ENCODE results near the gene GFM1. TPM values are rescaled to one million over a fixed set of nuclear protein-coding genes. Genes with fewer than 3 reads are reported as not detected.
A peak's percentile ranks its signal among the peaks of the same experiment; 100 is the strongest.

The GFM1 gene
- polyA plus RNA-seq, 3 donors, result 43.5 to 49.5 (median 48.1) TPM

DNA sequence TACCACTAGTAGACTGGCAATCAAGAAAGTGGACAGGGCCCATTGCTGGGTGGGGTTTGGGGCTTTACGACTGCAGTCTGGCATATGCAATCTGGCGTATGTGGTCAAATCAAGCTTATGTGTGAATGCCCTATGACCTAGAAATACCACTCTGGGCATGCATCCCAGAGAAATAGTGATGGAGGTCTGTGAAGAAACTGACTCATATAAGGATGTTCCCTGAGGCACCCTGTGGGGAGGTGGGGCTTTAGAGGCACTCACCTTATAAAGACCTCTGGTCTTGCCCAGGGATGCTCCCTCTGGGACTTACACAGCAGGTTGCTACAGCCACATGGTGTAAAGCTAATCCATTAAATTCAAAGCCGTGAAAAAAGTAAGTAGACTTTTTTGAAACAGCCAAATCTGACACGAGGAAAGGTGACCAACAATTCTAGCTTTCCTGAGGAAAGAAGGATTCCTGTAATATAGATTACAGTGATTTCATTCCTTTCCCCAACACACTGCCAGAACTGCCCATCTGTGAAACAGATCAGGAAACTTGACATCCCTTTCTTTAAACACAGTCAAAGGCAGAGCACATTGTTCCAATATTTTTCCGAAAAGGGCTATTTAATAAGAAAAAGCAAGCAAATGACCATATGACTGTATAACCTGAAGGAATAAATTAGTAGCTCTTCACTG, 74.3 kb downstream of the GFM1 start:
- no peak for DNase-seq

DNA sequence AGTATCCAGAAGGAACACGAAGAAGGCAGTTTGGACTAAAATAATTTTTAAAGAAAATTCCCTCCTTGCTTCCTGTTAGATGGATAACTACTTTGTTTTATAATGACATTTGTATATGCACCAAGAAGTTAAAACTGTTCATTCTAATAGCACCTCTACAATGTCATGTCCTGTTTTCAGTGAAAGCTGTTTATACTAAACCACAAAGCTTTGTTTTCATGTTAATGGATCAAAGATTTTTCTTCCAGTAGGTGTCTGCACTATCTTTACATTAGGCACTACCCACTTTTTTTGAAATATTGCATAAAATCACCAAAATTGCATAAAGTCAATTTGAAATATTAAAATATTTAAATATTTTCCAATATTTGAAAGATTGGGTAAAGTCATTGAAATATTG, 77.8 kb downstream of the GFM1 start:
- no peak for DNase-seq

DNA sequence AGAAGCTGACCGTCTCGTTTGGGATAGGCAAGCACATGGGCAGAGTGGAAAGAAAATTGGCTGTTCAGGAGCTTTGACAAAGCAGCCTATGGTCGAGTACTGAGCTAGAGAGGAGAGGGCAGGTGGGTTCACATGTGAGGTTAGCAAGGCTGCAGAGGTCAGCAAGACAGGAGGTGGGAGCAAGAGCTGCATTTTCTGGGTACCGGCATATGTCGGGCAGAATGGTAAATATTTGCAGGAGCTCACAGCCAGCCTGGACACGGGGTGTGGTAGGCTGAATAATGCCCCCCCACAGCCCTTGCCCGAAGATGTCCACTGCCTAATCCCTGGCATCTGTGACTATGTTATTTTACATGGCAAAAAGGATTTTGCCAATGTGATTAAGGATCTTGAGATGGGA, 79.7 kb downstream of the GFM1 start:
- no peak for DNase-seq

DNA sequence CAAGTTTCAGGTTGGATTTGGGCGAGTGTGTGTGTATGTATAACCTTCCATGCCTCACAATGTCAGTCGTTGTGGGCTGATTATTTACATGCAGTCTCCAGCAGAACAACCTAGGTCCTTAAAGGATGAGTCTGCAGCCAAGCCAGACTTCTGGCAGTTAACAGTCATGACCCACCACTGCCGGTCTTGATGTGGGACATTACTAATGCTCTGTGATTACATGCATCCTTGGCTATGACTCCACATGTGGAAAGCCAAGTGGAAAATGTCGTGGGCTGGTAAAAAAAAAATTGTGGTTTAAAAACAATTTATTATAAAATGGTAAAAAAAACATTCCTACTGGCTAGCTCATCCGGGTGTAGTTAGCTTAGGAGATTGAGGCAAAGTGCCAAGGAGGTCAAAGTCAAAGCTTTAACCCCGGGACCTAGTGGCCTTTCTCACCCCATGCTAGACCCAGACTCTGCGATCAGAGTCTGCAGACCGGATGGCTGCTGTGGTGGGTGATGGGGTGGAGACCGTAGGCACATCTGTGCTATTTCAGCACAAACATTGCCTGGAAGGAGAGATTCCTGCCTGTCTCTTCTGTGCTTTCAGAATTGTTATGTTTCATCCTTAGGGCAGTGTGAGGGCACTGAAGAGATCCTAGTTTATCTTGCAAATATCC, 81.2 kb downstream of the GFM1 start:
- no peak for DNase-seq

DNA sequence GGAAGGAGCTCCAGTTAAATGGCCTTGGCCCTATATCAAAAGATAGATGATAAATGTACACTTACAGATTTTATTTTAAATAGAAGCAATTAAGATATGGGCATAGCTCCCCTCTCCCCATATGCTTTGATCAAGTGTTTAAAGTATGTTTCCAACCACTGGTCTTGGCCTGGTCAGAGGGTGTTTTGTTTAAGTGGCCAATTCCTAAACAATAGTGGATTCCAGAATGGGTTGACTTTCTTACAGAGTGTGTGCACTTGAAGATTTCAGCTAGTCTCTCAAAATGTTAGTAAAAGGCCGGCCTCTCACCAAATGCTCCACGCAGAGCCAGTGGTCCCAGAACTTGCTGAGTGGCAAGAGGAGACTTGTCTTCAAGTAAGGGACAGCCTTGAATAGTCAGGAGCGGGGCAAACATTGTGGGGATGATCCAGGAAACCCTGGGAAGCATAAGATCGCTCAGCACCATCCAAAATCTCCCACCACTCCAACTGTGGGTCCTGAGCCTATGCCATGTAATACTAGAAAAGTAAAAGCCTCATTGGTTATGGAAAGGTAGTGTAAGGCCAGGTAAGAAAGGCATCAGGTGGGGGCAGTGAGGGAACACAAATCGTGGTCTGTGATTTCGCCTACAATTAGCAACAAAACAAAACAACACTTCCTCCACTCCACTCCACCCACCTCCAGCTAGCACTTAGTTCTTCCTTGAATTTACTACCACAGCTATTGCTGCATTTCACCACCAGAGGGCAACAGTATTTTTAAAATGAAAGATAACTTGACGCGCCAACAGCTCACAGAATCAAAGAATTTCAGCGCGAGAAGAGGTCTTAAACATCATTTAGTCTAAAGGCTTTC, 83.1 kb downstream of the GFM1 start:
- DNase-seq, result peak; percentile 64

DNA sequence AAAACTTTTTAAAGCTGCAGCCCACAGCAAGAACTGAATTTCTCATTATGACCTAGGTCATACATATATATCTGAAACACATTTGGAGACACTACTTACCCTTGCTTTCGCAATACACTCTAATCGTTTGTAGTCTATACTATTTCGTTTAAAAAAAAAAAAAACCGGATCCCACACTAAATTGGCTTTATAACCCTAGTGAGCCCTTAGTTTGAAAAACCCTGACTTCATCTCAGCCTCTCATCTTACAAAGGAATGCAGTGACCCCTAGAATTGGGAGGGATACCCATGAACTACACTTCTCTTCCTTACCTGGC, 83.7 kb downstream of the GFM1 start:
- no peak for DNase-seq

DNA sequence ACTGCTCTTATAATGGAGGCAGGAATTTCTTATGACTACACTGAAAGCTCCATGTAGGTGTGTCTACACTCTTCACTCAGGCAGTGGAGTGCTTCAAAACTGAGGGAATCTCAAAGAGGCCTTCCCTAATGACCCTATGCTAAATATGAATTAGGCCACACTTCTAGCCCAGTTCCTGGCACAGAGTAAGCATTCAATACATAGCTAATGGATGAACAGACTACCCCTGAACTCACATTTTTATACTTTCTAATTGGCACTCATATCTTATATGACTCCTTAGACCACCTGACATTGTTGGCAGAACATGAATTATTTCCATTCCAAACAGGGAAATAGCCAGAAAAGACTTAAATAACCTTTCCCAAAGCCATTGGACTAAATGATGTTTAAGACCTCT, 84.5 kb downstream of the GFM1 start:
- no peak for DNase-seq

DNA sequence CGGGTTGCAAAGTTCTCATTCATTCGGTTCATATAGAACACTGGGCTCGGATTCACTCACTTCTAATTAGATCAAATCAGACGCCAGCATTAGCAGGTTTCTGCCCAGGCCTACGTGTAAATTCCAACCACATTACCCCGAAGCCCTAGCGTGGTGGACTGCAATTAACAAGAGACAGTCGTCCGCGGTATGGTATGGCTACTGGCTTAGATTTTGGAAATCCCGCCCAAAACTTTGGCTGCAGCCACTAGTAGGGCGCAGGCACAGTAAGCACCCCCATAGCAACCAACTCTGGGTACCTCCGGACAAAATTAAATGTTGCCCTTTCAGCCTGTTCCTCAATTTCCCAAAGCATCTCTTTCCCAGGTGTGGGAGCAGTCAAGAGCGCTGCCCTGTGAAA, 87.2 kb downstream of the GFM1 start:
- no peak for DNase-seq

DNA sequence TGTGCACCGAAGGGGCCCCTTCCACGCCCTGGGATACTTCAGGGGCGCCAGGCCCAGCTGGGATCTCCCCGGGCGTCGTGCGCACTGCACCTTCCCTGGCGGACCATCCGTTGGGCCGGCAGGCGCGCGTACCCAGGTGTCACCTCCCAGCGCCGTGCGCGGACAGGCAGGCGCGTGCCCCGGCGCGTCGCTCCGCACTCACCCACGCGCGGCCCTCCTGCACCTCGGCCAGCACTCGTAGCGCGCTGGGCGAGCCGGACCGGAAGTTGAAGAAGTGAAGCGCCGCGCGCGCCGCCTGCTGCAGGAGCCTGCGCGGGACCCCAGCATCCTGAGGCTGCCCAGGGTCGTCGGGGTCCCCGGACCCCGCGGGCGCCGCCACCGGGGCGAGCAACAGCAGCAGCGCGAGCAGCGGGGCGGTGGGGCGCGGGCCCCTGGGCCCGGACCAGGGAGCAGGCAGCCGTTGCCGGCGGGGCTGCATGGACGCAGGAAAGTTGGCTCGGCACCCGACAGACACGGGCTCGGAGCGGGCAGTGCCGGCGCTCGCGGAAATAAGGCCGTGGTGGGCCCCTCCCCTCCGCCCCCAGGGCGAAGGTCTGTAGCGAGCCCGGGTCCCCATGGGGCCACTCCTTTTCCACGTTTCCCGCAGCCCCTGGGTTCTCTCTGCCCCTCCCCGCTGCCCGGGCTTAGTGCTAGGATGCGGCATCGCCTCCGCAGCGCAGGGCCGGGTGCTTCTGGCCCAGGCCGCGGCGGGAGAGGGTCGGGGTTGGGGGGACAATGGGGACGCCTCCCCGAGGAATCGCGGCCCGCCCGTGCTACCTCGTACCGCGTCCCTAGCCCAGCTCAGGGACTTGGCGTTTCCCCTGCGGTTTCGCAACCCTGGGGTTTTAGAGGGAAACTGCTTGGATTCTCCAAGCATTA, 87.9 kb downstream of the GFM1 start, which contains the start of gene RARRES1:
Gene RARRES1 (minus strand): TSS at position 520 of the 918 bp plus-strand sequence. CDS start 42 bp downstream, at position 478.
- DNase-seq, result peak; percentile 65

DNA sequence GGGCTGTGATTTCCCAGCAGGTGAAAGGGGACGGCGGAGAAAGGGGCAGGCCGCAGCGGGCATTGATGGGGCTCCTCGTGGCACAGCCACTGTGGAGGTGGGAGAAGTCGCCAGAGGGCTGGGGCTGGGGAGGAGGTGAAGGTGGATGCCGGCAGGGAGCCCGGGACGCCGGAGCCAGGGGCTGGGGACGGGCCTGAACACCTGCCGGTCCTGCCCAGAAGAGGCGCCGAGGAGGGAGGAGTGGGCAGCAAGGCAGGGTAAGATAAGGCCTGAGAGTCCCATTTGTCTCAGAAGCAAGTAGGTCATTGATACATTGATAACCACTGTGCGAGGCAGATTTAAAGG, 88.5 kb downstream of the GFM1 start:
- no peak for DNase-seq

DNA sequence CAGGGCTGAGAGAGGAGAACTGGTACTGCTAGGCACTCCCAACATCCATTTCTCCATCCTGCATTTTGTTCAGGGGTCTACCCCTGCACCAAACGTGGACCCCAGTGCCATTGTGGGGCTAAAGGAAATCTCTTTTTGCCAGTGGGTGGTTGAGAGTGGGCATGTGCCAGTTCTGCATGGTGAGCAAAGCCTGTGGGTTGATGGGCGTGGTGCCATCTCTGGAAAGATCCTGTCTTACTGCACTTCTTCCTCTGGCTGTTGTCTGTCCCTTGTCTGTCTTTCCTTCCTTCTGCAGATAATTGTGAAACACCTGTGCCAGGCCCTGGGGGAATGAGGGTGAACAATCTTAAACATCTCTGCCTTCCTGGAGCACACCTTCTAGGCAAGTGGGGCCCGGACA, 89.3 kb downstream of the GFM1 start:
- no peak for DNase-seq

DNA sequence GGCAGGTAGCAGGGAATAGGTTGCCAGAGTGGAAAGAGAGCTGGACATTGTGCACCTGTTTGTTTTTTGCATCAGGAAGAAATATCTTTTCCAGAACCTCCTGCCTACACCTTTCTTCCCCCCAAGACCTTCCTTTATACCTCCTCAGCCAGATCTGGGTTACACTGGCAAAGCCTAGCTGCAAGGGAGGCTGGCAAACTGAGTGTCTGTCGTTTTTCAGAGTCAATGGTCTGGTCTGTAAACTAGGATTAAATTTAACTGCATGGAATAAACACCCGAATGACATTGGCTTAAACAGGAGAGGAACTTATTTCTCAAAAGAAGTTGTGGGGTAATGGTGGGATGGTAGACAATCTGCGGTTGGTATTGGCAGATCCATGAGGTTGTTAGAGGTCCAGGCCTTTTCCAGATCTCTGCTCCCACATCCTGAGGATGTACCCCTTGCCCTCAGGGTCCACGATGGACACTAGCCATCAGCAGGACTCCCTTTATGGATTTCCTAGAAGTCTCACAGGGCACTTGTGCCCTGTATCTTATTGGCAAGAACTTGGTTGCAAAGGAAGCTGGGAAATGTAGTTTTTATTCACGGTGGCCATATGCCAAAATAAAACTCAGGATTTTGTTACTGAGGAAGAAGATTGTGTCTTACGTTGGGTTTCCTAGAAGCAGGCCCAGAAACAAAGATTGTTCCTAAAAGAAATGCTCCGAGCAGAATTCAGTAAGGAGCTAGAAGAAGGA, 91.1 kb downstream of the GFM1 start:
- no peak for DNase-seq

DNA sequence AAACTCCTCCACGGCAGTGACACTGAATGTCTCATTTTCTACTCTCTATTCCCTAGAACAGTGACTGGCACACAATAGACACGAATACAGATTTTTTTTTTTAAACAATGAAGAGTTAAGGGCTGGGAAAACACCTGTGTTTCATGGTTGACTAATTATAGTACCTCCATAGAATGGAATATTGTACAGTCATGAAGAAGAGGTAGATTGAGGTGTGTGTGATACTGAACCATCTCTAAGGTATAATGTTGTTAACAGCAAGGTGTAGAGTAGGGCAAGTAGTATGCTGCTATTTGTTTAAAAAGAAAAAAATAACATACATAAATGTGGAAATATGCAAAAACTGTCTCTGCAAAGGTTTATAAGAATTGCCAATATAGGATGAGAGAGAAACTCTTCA, 93.1 kb downstream of the GFM1 start:
- DNase-seq, result no peak

DNA sequence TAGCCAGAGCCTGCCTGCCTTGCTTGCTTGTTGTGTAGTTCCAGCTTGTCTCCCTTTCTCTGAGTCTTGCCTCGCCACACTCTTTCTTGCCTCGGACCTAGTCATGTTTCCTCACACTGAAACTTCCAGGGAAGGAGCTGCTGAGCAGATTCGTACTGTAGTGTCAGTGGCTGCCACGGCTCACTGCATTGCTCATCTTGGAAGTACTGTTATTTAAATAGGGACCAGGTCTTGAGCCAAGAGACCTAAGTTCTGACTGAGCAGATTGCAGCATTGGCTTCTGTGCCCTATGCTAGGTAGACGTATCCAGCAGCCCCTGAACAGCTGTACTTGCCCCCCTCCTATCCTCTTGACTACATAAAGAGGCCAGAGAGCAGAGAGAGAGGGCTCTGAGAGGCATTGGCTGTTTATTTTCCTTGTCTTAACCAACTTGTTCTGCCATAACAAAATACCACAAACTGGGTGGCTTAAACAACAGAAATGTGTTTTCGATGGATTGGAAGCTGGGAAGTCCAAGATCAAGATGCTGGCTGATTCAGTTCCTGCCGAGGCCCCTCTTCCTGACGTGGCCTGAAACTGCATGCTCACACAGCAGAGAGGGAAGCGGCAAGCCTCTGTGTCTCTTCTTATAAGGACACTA, 93.8 kb downstream of the GFM1 start:
- no peak for DNase-seq

DNA sequence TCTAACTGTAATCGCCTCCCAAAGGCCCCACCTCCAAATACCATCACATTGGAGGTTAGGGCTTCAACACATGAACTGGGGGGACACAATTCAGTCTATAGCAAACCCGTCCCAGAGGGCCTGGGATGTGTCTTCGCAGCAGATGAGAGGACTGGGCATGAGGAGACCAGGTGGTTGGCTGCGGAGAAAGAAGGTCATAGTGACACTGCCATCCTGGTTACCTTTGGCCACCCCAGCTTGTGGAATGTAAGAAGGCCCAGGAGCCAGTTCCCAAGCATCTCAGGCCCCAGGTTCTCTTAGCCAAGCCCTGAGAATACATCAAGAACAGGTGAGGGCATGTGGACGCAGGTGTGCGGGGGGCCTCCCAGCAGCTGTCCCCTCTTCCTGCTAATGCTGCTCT, 94.3 kb downstream of the GFM1 start:
- DNase-seq, result no peak

DNA sequence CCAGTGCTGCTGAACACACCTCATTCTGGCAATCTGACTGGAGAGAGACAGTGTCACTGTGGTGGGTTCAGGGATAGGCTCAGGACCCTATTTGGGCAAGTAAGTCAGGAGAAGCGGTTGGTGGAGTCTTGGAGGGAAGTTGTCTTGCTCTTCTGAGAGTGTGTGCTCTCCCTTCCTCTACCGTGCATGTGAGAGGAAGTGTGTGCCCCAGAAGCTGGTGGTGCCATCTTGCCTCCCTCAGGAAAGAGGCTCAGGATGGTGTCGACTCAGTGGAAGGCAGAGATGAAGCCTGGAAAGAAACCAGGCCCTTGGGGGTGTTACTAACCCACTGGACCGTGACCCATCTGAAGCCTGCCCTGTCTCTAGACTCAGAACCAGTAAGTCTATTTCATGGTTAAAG, 94.8 kb downstream of the GFM1 start:
- no peak for DNase-seq

DNA sequence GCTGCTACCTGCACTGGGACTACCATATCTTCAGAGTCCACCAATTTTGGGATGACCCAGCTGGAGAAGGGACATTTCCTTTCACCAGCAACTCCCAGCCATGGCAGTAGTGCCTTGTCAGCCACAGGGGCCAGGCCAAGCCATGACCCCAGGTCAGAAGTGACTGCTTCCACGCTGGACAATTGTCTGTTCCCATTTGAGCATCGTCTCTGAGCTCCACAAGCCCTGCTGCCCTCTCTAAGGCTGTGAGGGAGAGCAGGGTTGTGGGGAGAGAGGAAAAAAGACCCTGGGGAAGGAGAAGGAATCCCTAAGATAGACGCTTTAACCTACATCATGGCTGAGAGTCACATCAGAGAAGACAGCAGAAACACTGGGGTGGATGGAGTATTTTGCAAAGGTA, 95.3 kb downstream of the GFM1 start:
- DNase-seq, result no peak

All from renal pelvis (tissue), 4 donors.